GM12891 (cell line): ENCODE measurements around the gene SATB2.

Experiments
- POLR2A ChIP-seq: IDR thresholded peaks from 2 replicates; pipeline ENCODE4 v1.6.1; 2011; ENCODE audit warnings: low read depth, low read length, control low read depth
- POLR2AphosphoS5 ChIP-seq: IDR thresholded peaks from 2 replicates; pipeline ENCODE4 v1.6.1; 2011; ENCODE audit warnings: low read depth, low read length, control low read depth
- POU2F2 ChIP-seq: IDR thresholded peaks from 2 replicates; pipeline ENCODE4 v1.6.1; 2011; ENCODE audit warnings: low read depth, mild to moderate bottlenecking, control low read depth, low read length, moderate library complexity

GRCh38 chr2:199460101-199460671 is 2.4 kb upstream of the SATB2 start:
- no peak for TF ChIP-seq POLR2A
- no peak for TF ChIP-seq POLR2AphosphoS5
- no peak for TF ChIP-seq POU2F2
